ENCODE measurements around the gene APBB1IP. TPM values are rescaled to one million over a fixed set of nuclear protein-coding genes. Genes with fewer than 3 reads are reported as not detected.

Gene APBB1IP
- total RNA-seq, 1 donor from 2014 or later, result 0.94 TPM

GRCh38 chr10:26513101-26513500 lies 75.0 kb downstream of the APBB1IP start:
- DNase-seq, result no peak

GRCh38 chr10:26516540-26517101 lies 78.5 kb downstream of the APBB1IP start:
- no peak for DNase-seq

GRCh38 chr10:26517141-26517867 lies 79.2 kb downstream of the APBB1IP start:
- no peak for DNase-seq

- no peak for DNase-seq
Observed at GRCh38 chr10:26519803-26520202, 81.7 kb downstream of the APBB1IP start.

GRCh38 chr10:26520575-26520974 lies 82.4 kb downstream of the APBB1IP start:
- DNase-seq, result no peak

GRCh38 chr10:26524161-26524896 lies 86.2 kb downstream of the APBB1IP start:
- DNase-seq, result no peak

- no peak for DNase-seq
Observed at GRCh38 chr10:26525586-26525985, 87.4 kb downstream of the APBB1IP start.

- no peak for DNase-seq
Observed at GRCh38 chr10:26527018-26527417, 88.9 kb downstream of the APBB1IP start.

GRCh38 chr10:26528048-26528447 lies 89.9 kb downstream of the APBB1IP start:
- DNase-seq, result no peak

- DNase-seq, result no peak
Observed at GRCh38 chr10:26528715-26529393, 90.7 kb downstream of the APBB1IP start.

GRCh38 chr10:26534384-26534783 lies 96.2 kb downstream of the APBB1IP start:
- no peak for DNase-seq

- DNase-seq, result no peak
Observed at GRCh38 chr10:26540601-26541000, 102.5 kb downstream of the APBB1IP start.

GRCh38 chr10:26543567-26544306 lies 105.6 kb downstream of the APBB1IP start:
- no peak for DNase-seq

GRCh38 chr10:26544932-26545331 lies 106.8 kb downstream of the APBB1IP start:
- DNase-seq, result no peak

GRCh38 chr10:26550774-26551526 lies 112.8 kb downstream of the APBB1IP start:
- no peak for DNase-seq

GRCh38 chr10:26554246-26554645 lies 116.1 kb downstream of the APBB1IP start:
- no peak for DNase-seq

- no peak for DNase-seq
Observed at GRCh38 chr10:26555719-26556368, 117.7 kb downstream of the APBB1IP start.

- no peak for DNase-seq
Observed at GRCh38 chr10:26556748-26557640, 118.9 kb downstream of the APBB1IP start.

- DNase-seq, result no peak
Observed at GRCh38 chr10:26557641-26558014, 119.5 kb downstream of the APBB1IP start.

Data from occipital lobe (tissue), 2 donors.